A549 treated with Mapracorat at 1 μM for 4 hours (cell line): ENCODE data around the gene ROPN1. TPM values are rescaled to one million over a fixed set of nuclear protein-coding genes. Genes with fewer than 3 reads are reported as not detected.

Experiments used
- total RNA-seq: library from RNA; stranded (reverse); fragments of 200-300 nt; extraction: Qiagen RNA extraction; gene quantifications from 5 replicates; pipeline ENCODE4 v1.2.3, GENCODE V29; 2022

ROPN1 gene
- total RNA-seq: not detected in 5 replicates

GRCh38 chr3:123991730-123992588, at the start of gene ROPN1:
TSS of gene ROPN1 (minus strand) at chr3:123992124. CDS start at chr3:123980481, 11,643 bp downstream.

GRCh38 chr3:124033360-124034015, 41.6 kb upstream of the ROPN1 start, which contains the start of gene KALRN:
TSS of gene KALRN (plus strand) at chr3:124033369.

GRCh38 chr3:123960781-123961507, 31.0 kb downstream of the ROPN1 start, which contains the start of gene CCDC14:
TSS of gene CCDC14 (minus strand) at chr3:123961229. CDS start at chr3:123961173, 56 bp downstream.

Other genes starting within 250 kb of the ROPN1 start
- gene MYLK, start 107.8 kb downstream of the ROPN1 start, total RNA-seq: 13.4 to 18.6 TPM (median 16.7 TPM) in 5 replicates
- 17.7 to 22.0 TPM (median 18.6 TPM) in 5 replicates for gene CCDC14, start 30.9 kb downstream of the ROPN1 start, total RNA-seq
- gene KALRN, start 41.2 kb upstream of the ROPN1 start, total RNA-seq: 1.5 to 2.2 TPM (median 1.7 TPM) in 5 replicates